Cerebellar nuclear complex (tissue), 1 donor: ENCODE data around the gene METTL1.
"Not testable (repeated sequence)": the region's sequence is repeated elsewhere in the genome, so short reads cannot be mapped to it uniquely, and the experiment has no call there.

Experiments
- DNase-seq, 2 experiments: peaks; one replicate each; lab custom pipeline; 2025; lab: John Stamatoyannopoulos, UW

Gene METTL1

DNA sequence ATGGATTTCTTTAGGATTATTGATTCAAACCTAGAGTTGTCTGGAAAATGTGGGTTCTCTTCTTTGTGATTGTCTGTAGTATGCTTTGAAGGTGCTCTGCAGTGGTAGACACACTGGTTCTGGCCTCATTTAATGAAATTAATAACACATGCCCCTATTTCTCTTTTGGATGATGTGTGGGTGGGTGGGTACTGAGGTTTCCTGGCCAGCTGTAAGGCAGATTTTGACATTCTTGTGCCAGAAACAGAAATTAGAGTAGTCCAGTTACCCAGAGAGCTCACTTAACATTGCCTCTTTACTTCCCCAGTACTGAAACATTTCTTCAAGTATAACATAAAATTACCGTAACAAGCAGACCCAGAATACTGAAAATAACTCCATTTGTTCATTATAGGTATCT lies 25.1 kb upstream of the METTL1 start:
- no peak for DNase-seq

DNA sequence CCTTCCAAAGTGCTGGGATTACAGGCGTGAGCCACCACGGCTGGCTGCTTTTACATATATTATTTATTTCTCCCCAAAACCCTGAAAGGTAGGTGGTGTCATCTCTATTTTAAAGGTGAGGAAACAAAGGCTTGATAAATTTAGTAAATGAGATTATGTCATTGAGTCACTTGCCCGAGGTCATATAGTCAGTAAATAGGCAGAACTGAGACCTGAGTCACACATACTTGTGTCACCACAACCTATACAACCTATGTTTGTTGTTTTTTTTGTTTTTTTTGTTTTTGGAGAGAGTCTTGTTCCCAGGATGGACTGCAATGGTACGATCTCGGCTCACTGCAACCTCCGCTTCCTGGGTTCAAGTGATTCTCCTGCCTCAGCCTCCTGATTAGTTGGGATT lies 23.4 kb upstream of the METTL1 start:
- DNase-seq, result no peak

DNA sequence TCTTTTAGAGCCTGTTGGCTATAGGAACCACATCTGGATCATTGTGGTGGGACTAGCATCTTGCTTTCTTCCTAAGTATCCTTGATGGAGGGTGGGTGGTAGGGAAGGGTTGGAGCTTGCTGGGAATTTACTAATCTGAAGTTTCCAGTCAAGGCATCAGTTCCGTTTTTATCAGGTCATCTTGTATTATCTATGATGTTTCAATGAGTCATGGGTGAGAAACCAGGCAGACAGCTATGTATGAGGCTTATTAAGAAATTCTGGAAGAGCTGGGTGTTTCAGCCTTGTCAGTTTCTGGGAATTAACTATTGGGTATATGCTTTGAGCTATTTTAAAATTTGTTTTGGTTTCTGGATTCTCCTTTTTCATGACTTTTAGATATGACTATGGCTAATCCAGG lies 22.0 kb upstream of the METTL1 start:
- DNase-seq, result no peak

DNA sequence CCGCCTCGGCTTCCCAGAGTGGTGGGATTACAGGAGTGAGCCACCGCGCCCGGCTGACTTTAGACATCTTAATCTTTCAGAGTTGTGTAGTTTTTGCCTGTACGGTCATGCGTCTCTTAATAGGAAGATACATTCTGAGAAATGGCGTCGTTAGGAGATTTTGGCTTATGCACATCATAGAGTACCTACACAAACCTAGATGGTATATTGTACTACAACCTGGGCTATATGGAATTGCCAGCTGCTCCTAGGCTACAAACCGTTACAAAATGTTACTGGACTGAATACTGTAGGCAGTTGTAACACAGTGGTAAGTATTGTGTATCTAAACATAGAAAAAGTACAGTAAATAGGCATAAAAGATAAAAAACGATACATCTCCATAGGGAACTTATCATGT lies 12.0 kb upstream of the METTL1 start:
- no peak for DNase-seq

DNA sequence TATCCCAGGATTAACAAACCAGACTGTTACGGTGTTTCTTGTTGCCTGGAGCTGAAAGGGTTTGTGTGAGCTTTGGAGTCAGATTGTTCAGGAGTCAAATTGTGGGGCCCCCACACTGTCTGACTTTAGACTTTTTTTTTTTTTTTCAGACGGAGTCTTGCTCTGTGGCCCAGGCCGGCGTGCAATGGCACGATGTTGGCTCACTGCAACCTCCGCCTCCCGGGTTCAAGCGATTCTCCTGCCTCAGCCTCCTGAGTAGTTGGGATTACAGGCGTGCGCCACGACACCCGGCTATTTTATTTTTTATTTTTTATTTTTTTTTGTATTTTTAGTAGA lies 11.5 kb upstream of the METTL1 start:
- no peak for DNase-seq

DNA sequence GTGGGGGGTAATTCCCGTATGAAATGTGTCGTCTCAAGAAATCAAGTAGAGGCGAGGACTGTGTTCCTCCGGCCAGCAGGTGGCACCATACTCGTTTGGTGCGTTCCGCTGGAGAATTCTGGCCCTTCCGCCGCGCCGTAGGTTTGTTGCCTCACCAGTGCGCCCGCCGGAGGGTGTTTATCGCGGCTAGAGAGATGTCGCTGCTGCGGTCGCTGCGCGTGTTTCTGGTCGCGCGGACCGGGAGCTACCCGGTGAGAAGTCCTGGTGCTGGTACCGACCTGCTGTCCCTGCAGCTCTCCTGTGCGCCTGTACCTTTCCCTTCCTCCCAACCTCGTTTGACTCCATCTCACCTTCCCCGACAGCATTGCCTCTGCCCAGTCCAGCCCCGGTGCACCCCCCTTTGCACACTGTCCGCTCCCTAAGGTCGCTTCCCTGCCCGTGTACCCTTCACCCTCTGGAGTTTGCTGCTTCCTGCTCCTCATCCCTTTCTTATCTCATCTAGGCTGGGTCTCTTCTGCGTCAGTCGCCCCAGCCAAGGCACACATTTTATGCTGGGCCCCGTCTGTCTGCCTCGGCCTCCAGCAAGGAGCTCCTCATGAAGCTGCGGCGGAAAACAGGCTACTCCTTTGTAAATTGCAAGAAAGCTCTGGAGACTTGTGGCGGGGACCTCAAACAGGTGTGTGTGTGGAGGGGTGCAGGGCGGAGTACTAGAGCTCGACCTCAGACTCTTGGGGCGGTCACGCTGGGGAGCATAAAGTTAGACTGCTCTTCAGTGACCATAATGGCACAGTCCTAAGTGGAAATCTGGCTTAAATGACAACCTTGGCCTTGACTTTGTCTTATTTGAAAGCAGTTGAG lies 10.9 kb upstream of the METTL1 start, which contains the start of gene TSFM:
Gene TSFM, plus strand, starts transcription at position 180 of the 858 bp plus-strand sequence. Its CDS starts 15 bp downstream, at position 195.
- peak in 1 of 2 experiments; percentile 88 for DNase-seq

DNA sequence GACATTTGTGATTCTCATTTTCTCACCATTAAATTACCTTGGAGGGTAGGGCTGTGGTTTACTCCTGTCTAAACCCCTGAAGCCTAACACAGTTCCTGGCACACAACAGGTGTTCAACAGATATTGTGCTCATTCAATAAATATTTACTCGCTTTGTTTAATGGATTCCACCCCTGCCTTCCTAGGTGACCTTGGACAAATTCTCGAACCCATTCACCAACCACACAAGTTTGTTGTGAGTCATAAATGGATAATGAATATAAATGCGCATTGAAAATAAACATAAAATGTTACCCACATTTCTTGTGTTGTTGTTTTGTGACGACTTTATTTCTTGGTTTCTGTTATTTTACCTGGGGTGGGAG lies 10.3 kb upstream of the METTL1 start:
- no peak for DNase-seq

DNA sequence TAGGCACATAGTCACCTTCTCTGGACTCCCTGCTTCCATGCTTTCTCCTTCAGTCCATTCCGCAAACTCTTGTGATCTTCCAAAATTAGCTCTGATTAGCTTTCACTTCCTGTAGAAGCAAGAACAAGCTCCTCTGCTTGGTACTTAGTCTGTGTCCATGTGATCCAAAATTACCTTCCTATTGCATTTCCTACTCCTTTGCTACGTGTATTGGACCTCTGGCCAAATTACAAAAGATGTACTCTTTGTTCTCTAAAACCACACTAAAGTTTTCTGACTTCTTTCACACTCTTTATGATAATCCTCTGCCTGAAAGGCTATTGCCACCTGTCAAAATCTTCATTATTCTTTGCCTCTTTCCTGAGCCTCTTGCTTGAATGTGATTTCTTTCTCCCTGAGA lies 9.9 kb upstream of the METTL1 start:
- no peak for DNase-seq

DNA sequence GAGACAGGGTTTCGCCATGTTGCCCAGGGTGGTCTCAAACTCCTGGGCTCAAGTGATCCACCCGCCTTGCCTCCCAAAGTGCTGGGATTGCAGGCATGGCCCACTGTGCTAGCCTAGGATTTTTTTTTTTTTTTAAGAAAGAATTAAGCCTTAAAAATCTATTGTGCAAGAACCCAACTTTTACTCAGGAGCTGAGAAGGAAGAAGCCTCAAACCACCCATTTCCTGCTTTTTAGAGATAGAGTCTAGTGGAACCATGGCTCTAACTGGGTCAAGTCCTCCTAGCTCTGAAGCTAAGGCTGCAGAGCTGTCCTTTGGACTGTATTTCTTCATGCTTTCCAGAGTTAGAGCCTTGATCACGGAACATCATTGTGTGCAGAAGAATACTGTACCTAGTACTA lies 9.3 kb upstream of the METTL1 start:
- DNase-seq, result no peak

DNA sequence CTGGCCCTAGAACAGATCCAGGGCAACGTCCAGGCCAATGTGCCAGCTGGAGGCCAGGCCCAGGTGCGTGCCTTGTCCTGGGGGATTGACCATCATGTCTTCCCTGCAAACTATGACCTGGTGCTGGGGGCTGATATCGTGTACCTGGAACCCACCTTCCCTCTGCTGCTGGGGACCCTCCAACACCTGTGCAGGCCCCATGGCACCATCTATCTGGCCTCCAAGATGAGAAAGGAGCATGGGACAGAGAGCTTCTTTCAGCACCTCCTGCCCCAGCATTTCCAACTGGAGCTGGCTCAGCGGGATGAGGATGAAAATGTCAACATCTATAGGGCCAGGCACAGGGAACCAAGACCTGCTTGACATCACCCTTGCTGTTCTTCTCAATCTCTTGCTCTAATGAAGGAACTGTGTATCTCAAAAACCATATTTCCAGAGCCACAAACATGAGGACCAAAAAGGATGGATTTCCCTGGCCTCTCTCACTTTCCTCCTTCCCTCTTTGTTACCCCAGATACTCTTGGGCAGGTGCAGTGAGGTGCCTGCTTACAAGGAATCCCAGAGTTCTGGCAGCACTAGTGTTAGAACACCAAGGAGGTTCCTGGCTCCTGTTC lies 8.5 kb upstream of the METTL1 start:
- DNase-seq, result no peak

DNA sequence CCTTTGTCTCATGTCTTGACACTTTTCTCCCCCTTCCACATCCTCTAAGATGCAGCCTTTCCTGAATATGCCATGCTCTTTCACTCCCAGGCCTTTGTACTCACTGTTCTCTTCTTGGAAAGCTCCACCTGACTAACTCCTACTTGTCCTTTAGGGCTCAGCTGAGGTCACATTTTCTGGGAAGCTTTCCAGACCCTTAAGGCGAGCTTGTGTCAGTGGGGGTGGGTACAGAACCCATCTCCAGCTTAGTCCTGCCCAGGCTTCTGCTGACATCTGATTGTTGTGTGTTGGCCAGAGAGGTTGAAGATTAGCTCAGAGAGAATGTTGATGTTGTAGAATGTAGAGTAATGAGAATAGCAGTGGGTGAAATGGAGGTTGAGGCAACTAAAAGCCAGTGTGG lies 7.8 kb upstream of the METTL1 start:
- DNase-seq, result no peak

DNA sequence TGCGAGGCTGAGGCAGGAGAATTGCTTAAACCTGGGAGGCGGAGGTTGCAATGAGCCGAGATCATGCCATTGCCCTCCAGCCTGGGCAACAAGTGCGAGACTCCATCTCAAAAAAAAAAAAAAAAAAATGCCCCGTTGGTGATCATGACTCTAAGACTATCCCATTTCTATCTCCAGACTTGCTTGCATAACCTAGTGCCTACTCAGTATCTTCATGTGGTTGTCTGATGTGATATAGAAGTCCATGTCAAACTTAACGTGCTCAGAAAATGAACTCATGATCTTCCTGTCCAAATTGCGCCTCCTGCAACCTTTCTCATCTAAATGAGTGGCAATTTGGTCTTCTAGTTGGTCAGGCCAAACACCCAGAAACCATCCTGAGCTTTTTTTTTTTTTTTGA lies 6.0 kb upstream of the METTL1 start:
- DNase-seq, result no peak

DNA sequence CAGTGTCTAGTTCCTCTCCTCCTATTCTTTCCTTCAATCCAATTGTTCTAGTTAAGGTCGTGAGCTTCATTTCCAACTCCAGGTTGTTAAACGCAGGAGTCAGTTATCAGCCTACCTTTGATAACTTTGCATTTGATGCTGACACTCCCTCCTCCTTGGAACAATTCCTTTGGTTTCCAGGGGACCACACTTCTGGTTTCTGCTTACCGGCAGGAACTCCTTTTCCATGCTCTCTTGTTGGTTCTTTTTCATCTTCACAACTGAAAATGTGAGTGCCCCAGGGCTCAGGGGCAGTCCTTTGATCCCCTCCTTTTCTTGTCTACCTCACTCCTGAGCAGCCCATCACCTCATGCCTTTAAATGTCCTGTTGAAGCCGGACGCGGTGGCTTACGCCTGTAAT lies 5.5 kb upstream of the METTL1 start:
- DNase-seq, result no peak

DNA sequence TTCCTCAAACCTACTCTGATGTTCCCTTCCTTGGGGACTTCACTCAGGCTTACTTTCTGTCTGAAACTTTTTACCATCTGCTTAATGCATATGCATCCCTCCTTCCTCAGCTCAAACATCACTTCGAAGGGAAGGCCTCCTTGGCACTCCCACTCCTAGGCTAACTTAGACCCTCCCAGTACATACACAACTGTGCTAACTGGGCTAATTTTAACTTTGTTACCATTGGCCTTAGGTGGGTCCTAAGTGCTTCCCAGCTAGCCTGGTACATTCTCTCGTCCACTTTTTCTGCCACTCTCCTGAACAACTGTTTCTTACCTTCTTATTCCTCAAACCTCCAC lies 4.3 kb upstream of the METTL1 start:
- no peak for DNase-seq

DNA sequence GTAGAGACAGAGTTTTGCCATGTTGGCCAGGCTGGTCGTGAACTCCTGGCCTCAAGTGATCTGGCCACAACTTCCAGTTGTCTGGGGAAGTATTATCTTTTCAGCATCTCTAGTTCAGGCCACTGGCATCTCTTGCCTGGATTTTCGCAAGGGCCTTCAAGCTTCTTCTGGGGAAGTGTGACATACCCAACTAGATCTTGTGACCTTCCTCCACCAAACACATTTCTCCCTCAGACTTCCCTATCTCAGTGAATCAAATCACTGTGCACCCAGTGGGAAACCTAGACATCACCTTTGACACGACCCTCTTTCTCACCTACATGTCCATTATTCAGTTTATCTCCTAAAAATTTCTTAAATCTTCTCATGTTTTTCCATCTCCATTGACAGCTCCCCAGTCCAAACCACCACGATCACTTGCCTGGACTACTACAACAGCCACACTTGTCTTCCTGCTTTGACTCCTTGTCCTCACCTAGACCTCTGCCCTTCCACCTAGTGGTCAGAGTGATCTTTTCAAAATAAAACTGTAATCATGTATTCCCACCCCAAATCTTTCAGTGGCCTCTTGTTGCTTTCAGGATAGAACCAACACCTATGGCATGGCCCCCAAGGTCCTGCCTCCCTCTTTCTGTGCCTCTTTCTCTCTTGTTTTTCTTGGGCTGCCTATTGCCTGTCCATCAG lies 3.8 kb upstream of the METTL1 start:
- DNase-seq, result no peak

DNA sequence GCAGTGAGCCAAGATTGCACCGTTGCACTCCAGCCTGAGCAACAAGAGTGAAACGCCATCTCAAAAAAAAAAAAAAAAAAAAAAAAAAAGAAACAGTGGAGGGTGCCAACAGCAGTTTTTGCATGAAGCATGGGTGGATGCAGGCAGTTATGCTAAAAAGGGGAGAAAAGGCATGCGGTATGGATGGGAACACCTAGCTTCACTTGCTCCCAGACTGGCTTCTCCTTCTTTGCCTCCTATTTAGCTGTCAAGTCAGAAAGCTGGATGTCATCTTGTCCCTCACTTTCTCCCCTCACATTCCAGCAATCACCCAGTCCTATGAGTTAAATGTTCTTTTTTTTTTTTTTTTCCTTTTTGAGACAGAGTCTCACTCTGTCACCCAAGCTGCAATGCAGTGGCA lies 3.1 kb upstream of the METTL1 start:
- no peak for DNase-seq

DNA sequence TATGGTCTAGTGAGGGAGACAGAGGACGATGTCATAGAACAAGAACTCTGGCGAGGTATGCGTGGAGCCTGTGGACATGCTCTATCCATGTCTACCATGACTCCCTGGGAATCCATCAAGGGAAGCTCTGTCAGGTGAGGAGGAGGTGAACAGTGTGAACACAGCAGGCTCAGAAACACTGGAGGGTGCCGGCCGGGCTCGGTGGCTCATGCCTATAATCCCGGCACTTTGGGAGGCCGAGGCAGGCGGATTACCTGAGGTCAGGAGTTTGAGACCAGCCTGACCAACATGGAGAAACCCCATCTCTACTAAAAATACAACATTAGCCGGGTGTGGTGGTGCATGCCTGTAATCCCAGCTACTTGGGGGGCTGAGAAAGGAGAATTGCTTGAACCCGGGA lies 2.7 kb upstream of the METTL1 start:
- not testable (repeated sequence) for DNase-seq

DNA sequence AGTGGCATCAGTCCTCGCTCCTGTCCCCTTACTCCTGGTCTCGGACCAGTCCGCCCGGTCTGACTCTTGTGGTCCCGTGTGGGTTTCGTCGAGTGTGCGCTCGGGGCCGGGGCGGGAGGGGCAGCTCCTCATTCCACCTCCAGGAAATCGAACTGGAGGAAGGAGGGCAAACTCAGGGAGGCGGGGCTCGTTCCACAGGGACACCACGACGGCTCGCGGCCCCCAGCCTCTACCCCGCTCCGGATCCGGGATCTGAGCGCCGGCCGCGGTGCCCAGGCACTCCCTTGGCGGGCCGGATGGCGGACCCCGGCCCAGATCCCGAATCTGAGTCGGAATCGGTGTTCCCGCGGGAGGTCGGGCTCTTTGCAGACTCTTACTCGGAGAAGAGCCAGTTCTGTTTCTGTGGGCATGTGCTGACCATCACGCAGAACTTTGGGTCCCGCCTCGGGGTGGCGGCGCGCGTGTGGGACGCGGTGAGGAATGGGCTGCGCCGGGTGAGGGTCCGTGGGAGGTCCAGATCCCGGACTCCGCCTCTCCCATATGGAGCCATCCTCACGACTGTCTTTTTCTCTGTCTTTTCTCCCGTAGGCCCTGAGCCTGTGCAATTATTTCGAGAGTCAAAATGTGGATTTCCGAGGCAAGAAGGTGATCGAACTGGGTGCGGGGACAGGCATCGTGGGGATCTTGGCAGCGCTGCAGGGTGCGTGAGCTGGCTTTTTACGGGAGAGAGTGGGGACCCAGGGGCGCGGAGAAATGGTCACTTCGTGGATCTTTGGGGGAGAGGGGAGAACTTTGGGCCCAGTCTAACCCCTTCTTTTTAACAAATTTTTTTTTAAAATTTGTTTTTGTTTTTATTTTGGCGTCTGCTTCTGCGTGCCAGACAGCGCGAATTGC lies 771 bp upstream of the METTL1 start, which contains the start of gene EEF1AKMT3:
Gene EEF1AKMT3, plus strand, starts transcription at position 186 of the 894 bp plus-strand sequence. Its CDS starts 111 bp downstream, at position 297.
- DNase-seq, result no peak

DNA sequence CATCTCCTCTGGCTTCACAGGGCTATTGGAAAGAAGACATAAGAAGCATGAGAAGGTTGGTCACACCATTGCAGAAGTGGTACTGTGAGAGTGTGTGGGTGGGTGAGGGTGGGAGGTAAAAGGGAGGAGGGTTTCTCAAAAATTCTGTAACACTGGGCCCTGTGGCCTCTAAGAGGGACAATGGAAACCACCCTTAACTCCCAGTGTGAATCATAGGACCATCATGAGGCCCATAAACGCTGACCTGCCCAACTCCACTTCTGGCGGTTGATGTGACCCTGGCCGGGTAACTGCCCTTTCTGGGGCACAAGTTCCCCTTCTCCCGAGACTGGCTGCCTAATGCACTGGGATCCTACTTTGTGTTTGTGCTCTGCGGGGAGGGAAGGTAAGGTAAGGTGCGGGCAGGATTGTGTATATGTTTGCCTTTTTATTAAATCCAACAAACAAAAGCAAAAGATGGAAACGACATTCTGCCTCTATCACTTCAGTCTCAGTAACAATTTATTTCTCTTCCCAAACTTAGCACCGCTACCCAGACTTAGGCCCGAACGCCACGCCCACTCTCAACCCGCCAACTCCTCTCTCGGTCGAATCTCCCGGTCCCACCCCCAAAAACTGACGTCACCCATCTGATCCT lies 551 bp downstream of the METTL1 start:
- no peak for DNase-seq

DNA sequence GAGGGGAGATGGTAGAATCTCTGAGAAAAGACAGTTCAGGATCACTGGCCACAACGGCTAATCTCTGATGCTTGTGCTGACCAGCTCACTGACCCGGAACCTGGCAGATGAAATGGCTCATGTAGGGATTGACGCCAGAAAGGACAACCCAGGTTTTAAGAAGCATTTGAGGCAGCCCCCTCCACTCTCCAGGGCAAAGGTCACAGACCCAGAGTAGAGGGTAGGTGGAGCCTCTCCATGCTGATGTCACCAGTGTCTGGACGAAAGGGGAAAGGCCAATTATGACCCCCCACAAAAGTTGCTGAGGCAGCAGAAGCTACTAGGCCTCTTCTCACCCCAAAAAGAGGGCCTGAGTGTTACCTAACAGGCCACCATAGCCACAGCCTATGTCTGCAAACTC lies 1.2 kb downstream of the METTL1 start:
- no peak for DNase-seq

DNA sequence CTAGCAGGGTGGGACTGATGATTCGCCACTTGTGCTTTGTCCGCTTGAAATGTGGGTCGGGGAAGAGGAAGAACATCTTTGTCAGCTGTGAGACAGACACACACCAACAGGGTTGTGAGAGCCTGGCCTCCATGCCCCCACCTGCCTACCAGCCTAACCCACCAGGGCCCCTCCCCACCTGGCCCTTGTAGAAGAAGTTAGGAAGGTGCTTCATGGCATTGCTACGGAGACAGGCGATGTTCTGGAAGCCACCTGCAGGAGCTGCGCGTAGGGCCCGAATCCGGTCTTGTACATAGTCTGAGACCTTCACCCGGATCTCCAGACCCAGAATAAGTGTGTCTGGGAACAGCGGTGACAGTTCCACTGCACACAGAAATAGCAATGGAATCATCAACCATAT lies 2.3 kb downstream of the METTL1 start:
- DNase-seq, result no peak

DNA sequence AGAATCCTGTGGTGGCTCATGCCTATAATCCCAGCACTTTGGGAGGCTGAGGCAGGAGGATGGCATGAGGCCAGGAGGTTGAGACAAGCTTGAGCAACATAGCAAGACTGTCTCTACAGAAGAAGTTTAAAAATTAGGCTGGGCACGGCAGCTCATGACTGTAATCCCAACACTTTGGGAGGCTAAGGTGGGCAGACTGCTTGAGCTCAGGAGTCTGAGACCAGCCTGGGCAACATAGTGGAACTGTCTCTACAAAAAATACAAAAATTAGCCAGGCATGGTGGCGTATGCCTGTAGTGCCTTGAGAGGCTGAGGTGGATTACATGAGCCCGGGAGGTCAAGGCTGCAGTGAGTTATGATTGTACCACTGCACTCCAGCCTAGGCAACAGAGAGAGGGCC lies 4.0 kb downstream of the METTL1 start:
- no peak for DNase-seq
